ENCODE data around the gene ANO7. TPM values are rescaled to one million over a fixed set of nuclear protein-coding genes. Genes with fewer than 3 reads are reported as not detected.

Gene ANO7
- total RNA-seq, 1 donor = 0.43 TPM

GRCh38 chr2:241213041-241213440 lies 24.6 kb downstream of the ANO7 start:
- TF ChIP-seq, protein P1, sequence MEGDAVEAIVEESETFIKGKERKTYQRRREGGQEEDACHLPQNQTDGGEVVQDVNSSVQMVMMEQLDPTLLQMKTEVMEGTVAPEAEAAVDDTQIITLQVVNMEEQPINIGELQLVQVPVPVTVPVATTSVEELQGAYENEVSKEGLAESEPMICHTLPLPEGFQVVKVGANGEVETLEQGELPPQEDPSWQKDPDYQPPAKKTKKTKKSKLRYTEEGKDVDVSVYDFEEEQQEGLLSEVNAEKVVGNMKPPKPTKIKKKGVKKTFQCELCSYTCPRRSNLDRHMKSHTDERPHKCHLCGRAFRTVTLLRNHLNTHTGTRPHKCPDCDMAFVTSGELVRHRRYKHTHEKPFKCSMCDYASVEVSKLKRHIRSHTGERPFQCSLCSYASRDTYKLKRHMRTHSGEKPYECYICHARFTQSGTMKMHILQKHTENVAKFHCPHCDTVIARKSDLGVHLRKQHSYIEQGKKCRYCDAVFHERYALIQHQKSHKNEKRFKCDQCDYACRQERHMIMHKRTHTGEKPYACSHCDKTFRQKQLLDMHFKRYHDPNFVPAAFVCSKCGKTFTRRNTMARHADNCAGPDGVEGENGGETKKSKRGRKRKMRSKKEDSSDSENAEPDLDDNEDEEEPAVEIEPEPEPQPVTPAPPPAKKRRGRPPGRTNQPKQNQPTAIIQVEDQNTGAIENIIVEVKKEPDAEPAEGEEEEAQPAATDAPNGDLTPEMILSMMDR (IDR thresholded peaks at IDR 0.05; ENCODE audit: insufficient read depth, low read depth, low read length) = no peak
- DNase-seq (ENCODE audit: low read depth) = no peak
- no peak overlapping the region for H3K4me3 ChIP-seq (ENCODE audit: low read depth, low read length)

GRCh38 chr2:241213567-241213966 lies 25.1 kb downstream of the ANO7 start:
- DNase-seq (ENCODE audit: low read depth) = no peak
- TF ChIP-seq, protein P1 (IDR thresholded peaks at IDR 0.05; ENCODE audit: insufficient read depth, low read depth, low read length) = no peak
- no peak overlapping the region for H3K4me3 ChIP-seq (ENCODE audit: low read depth, low read length)

DNA sequence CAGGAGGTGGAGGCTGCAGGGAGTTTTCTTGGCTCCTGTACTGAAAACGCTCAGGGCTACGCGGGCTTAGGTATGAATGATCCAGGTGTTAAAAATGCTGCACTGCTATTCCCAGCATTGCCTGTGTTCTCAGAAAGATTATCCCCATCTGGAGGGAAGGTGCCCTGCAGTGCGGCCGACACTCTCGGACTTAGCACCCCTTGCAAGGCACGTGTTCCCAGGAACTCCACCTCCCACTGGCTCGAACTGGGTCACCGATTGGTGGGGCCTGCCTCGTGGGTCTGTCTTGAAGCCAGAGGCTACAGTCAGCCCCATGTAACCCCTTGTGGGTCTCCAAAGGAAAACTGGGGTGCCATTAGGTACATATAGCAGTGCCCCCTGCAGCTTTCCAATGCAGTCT lies 25.7 kb downstream of the ANO7 start:
- no peak overlapping the region for H3K4me3 ChIP-seq (ENCODE audit: low read depth, low read length)
- no peak for DNase-seq (ENCODE audit: low read depth)
- TF ChIP-seq, protein P1 (IDR thresholded peaks at IDR 0.05; ENCODE audit: insufficient read depth, low read depth, low read length) = no peak

GRCh38 chr2:241214766-241215165 lies 26.3 kb downstream of the ANO7 start:
- DNase-seq (ENCODE audit: low read depth) = no peak

DNA sequence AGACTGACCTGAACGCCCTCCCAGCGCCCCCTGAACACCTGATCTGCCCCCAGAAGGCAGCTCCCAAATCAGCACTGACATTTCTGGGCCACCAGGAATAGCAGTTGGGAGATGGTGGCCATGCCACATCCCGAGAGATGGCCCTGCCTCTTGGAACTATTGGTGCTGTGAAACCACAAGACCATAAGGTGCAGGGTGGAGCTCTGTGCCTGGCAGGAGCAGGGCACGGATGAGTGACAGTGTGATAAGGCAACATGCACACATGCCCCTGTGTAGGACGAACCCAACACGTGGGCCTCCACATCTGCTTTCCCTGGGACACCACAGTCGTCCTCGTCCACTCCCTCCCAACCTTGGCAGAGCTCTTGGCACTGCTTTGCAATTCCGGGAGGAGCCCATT lies 26.9 kb downstream of the ANO7 start:
- H3K4me3 ChIP-seq (ENCODE audit: low read depth, low read length) = no peak overlapping the region
- DNase-seq (ENCODE audit: low read depth) = no peak
- TF ChIP-seq, protein P1 (IDR thresholded peaks at IDR 0.05; ENCODE audit: insufficient read depth, low read depth, low read length) = no peak

More at GRCh38 chr2:241214766-241215165, 26.3 kb downstream of the ANO7 start:
- H3K4me3 ChIP-seq (ENCODE audit: low read depth, low read length) = no peak overlapping the region
- TF ChIP-seq, protein P1 (IDR thresholded peaks at IDR 0.05; ENCODE audit: insufficient read depth, low read depth, low read length) = no peak

GRCh38 chr2:241216211-241216761 lies 27.8 kb downstream of the ANO7 start:
- H3K4me3 ChIP-seq (ENCODE audit: low read depth, low read length) = no peak overlapping the region
- TF ChIP-seq, protein P1 (IDR thresholded peaks at IDR 0.05; ENCODE audit: insufficient read depth, low read depth, low read length) = no peak
- DNase-seq (ENCODE audit: low read depth) = no peak
